GM19467 (cell line): ENCODE results near the gene LDB3.

Source experiments
- ATAC-seq: cut with Tn5 transposase; IDR thresholded peaks from one replicate; pipeline ENCODE4 v1.9.1; 2021; ENCODE audit warnings: mild to moderate bottlenecking, moderate library complexity; ENCODE audit not compliant: unreplicated experiment

Gene LDB3

DNA sequence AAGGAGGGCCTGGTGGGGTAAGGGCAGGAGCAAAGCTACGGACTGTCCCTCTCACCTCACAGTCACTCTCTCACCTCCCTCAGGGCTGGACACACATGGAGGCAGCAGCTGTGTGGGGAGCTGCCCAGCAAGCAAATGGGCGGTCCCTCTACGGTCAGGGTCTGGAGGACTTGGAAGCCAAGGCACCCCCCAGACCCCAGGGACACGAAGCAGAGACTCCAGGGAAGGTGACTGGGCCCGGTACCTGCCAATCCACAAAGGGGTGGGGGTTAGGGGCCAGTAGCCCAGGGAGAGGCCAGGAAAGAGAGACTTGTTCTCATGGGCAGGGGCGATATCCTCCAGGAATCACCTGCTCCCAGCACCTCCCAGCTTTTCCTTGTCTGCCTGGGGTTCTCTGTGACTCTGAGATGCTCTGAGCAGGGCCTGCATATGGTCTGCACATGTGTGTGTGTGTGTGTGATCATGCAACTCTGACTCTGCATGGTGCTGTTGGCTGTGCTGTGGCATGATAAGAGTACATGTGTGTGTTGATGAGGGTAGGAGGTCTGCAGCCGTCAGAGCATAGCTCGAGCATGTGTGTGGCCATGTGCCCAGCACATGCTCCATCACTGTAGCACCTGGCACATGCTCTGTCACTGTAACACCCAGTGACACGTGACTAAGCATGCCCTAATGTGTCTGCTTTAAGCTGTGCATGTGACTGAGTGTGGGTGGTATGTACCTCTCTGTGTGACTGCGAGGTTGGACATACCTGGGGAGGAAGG is 4.6 kb upstream of the LDB3 start:
- ATAC-seq: no peak

GRCh38 chr10:86664341-86665217 is 3.7 kb upstream of the LDB3 start:
- no peak for ATAC-seq

- ATAC-seq: no peak
Observed at GRCh38 chr10:86665218-86665607, 3.1 kb upstream of the LDB3 start.

GRCh38 chr10:86665868-86666267 is 2.4 kb upstream of the LDB3 start:
- ATAC-seq: no peak

- ATAC-seq: no peak
Observed at GRCh38 chr10:86666538-86666937, 1.8 kb upstream of the LDB3 start.

DNA sequence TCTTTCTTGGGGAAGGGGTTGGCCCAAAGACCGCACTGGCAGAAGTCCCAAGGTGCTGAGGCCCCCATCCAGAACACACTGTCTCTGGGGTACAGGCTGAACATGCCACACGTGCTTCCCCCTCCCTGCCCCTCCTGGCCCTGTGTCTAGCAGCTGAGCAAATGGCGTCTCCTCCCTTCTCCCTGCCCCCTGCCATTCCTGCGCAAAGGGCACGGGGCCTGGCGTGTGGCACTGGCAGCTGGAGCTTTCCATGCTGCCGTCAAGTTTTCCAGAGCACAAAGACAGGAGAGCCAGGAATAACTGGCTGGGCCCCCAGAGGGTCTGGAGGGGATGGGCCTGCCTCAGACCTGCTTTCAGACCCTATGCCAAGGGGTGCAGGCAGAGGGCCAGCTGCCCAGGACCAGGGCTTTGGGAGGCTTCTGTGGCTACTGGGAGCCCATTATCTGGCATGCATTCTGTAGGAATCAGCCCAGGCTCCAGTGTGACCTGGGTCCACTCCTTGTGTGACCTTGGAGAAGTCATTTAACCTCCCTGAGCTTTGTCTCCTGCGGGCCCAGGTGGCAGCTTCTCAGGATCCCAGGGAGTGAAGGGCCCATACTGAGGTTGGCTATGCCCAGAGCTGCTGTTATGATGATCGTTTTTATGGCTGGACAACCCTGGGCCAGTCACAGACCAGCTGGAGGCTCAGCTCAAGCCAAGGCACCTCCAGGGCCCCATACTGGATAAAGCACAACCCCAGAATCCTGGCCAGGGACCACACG is 710 bp upstream of the LDB3 start:
- ATAC-seq: no peak

DNA sequence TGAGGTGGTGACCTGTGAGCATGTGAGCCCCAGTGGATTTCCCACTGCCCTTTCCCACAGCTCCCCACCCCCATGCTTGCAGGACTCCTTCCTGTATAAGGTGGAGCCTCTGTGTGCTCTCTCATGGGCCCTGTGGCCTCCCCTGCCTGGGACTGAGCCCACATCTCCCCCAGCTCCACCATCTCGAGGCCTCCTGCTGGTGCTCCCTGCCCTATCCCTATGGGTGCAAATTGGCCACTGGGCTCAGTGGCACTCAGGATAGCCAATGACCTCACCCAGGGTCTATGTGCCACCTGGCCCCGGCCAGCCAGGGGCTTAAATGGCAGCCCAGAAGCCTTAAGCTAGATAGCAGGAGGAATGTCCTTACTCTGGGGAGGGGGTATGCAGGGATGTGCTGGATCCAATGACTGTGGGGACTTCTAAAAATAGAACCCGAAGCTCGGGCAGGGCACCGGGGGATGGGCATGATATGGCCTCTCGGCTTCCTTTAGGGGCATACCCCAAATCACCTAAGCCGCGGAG is 2.0 kb downstream of the LDB3 start:
- no peak for ATAC-seq

- ATAC-seq: no peak
Observed at GRCh38 chr10:86670876-86671275, 2.6 kb downstream of the LDB3 start.

- ATAC-seq: no peak
Observed at GRCh38 chr10:86671419-86671818, 3.1 kb downstream of the LDB3 start.

DNA sequence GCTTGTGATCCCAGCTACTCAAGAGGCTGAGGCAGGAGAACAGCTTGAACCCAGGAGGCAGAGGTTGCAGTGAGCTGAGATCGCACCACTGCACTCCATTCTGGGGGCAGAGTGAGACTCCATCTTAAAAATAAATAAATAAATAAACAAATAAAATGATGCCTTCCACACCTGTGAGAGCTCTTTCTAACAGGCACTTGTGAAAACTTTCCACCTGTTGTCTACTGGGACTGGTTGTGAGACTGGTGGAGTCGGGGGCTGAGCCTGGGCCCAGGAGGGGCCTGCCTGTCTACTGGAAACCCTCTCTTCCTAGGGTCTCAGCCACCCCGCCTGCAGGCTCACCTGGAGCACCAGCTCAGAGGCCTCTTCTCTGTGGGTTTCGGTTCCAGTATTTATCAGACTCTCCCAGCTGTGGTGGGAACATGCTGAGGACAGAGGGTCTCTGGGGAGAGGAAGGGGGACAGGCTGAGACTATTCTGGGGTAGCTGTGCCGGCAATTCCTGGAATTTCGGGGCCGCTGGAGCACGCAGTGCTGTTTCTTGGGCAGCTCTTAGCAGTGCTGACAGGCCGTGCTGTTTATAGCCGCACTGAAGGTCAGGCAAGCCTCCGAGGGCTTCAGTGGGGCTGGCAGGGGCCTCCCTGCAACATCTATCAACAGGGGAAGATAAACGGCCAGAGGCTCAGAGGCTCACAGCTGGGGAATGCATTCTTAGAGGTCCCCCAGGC is 3.8 kb downstream of the LDB3 start:
- no peak for ATAC-seq

DNA sequence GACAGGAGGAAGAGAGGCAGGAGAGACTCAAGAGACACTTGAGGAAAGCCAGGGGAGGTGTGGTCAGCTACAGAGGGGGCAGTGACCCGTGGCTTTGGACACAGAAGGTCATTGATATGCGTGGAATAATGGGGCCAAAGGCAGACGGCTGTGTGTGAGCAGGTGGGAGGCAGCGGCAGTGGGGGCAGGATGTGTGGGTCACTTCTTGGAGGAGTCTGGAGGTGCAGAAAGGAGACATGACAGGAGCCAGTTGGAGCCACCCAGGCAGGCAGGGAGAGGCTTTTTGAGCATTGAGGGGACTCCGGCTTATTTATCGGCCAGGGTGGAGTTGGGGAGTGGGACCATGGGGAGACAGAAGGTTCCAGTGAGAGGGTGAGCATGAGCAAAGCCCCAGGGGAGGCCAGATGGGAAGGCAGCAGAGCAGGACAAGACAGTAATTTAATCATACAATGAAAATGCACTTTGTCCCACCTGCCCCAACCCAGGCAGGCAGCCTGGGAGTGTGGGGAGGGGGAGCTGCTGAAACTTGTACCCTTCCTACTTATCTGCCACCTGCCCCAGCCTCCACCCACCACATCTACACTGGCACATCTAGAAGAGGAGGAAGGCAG is 5.0 kb downstream of the LDB3 start:
- no peak for ATAC-seq

DNA sequence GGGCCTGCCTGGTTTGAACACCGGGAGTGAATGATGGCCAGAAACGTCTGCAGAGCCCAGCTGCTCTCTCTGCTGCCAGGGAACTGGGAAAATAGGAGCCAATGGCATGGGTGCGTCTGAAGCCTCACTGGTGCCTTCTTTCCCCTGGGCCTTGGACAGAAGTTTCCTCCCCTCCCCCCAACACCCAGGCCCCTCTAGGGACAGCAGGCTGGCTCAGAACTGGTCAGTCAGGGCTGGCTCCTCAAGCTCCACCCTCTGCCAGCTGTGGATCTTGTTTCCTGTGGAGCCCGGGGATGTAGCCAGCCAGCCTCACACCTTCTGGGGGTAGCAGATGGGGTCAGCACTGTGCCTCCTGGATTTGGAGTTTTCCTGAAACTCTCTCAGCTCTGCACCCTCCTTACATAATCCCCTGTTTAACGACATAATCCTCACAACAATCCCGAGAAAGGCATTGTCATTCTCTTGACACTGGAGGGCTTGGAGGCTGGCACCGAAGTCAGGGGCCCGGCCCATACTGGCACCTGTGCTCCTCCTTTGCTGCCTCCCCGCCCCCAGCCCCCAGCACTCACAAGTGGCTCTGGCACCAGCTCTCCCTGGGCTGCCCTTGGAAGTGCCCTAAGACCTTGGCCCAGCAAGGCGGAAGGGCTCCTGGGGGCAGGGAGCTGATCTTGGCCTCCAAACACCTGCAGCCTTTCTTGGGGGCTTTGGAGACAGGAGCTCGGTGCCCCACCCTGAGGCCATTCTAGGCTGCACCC is 5.7 kb downstream of the LDB3 start:
- no peak for ATAC-seq

DNA sequence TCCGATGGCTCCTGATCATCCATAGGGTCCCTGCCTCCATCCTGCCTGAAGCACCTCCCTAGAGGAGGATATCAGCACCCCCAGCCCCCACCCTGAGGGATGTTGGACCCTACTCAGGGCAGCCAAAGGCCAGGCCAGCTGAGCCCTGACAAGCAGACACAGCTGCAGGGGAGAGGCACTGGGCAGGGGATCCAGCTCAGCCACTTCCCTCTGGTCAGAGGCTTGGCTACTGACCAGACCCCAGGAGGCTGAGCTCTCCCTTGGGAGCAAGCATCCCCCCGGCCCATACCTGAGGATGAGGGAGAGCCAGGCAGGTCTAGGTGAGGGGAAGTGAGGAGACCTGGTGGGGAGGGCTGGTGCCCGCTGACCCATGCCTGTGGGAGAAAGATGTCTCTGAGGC is 6.6 kb downstream of the LDB3 start:
- ATAC-seq: no peak

GRCh38 chr10:86677374-86677773 is 9.1 kb downstream of the LDB3 start:
- ATAC-seq: no peak

- peak; percentile 49 for ATAC-seq
Observed at GRCh38 chr10:86678999-86679792, 10.9 kb downstream of the LDB3 start.

GRCh38 chr10:86681047-86681446 is 12.7 kb downstream of the LDB3 start:
- no peak for ATAC-seq

DNA sequence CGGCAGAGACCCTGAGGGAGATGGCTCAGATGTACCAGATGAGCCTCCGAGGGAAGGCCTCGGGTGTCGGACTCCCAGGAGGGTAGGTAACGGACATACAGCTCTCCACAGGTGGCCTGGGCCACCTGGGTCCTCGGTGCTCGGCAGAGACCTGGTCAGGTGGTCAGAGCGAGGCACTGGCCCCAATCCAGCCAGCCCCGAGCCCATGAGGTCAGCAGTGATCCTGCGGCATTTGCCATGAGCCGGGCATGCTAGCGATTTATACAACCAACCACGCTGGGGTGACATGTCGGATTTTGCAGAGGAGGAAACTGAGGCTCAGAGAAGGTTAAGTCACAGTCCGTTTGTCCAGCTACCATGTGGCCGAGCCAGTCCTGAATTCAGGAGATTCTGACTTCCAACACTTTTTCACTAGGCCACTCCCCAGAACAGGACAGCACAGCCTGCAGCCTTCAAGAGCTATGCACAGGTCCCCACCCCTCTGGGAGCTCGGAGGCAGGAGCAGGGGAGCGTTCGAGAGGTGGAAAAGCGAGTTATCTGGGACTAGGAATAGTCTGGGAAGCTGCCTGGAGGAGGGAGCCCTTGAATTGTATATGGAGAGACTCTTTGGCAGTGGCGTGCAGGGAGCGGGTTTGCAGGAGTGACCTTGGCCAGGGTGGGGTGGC is 13.5 kb downstream of the LDB3 start:
- ATAC-seq: no peak

- ATAC-seq: no peak
Observed at GRCh38 chr10:86682675-86683074, 14.4 kb downstream of the LDB3 start.
